Activated naive CD4-positive, alpha-beta T cell treated with anti-CD3 and anti-CD28 coated beads, Interleukin-2, amount 50 U/mL, for 72 hours (primary cell): ENCODE data around the gene ALDH8A1. TPM values are rescaled to one million over a fixed set of nuclear protein-coding genes. Genes with fewer than 3 reads are reported as not detected.
"Not testable (repeated sequence)": the region's sequence is repeated elsewhere in the genome, so short reads cannot be mapped to it uniquely, and the experiment has no call there.

Experiments used
- ATAC-seq, 2 donors: fragments of 150-1000 bp; cut with Tn5 transposase; 2 replicates each; pipeline ENCODE4 v1.10.0; 2021; ENCODE audit warnings: mild to moderate bottlenecking in 2 of 2, moderate library complexity in 2 of 2
- DNase-seq, 2 donors: peaks; one replicate each; pipeline ENCODE4 v3.0.0; 2021 to 2022; ENCODE audit warnings: low spot score in 2 of 2
- H3K27ac Mint-ChIP-seq, 2 donors: one replicate each; pipeline ENCODE4 v1.8.0; 2022; ENCODE audit warnings: mild to moderate bottlenecking in 2 of 2, mixed read lengths in 2 of 2
- H3K36me3 Mint-ChIP-seq, 2 donors: one replicate each; pipeline ENCODE4 v1.8.0; 2022; ENCODE audit warnings: mixed read lengths in 2 of 2
- H3K9me3 Mint-ChIP-seq, 2 donors: one replicate each; pipeline ENCODE4 v1.8.0; 2022; ENCODE audit warnings: mixed read lengths in 2 of 2
- total RNA-seq, 2 donors: library from RNA; stranded (reverse); gene quantifications; one replicate each; pipeline ENCODE4 v1.2.3, GENCODE V29; 2022

Gene ALDH8A1
- total RNA-seq, 2 donors from 2014 or later = 0.36 to 3.5 TPM

- DNase-seq (no peak), ATAC-seq (no peak)
- Mint-ChIP-seq H3K36me3 (no peaks in the 10 kb centered on the region), H3K27ac (no peak overlapping the region), H3K9me3 (no peaks in the 10 kb centered on the region)
These were observed 17.1 kb downstream of the ALDH8A1 start for GRCh38 chr6:134932535-134933470.

DNA sequence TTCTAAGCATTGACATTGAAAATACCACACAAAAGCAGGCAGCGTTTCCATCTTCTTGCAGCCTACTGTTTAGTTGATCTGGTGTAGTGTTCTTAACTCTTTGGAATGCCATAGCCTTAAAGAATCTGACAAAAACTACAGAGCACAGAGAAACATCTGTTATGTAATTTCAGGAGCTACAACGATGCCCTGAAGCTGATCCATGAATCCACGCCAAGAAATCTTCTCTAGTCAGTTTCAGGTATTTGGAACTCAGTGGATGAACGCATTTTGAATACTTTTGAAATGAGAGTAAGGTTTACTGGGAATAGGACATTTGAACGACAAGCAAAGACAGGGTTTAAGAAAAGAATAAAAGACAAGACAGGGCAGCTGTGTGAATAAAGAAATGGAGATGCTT lies 17.8 kb downstream of the ALDH8A1 start:
- H3K27ac Mint-ChIP-seq = no peak overlapping the region
- no peak for DNase-seq
- H3K9me3 Mint-ChIP-seq = no peaks in the 10 kb centered on the region
- ATAC-seq = no peak
- H3K36me3 Mint-ChIP-seq = no peaks in the 10 kb centered on the region

GRCh38 chr6:134930463-134930862 lies 19.4 kb downstream of the ALDH8A1 start:
- no peaks in the 10 kb centered on the region for H3K9me3 Mint-ChIP-seq
- no peak overlapping the region for H3K27ac Mint-ChIP-seq
- no peak for ATAC-seq
- no peak for DNase-seq
- no peaks in the 10 kb centered on the region for H3K36me3 Mint-ChIP-seq

DNA sequence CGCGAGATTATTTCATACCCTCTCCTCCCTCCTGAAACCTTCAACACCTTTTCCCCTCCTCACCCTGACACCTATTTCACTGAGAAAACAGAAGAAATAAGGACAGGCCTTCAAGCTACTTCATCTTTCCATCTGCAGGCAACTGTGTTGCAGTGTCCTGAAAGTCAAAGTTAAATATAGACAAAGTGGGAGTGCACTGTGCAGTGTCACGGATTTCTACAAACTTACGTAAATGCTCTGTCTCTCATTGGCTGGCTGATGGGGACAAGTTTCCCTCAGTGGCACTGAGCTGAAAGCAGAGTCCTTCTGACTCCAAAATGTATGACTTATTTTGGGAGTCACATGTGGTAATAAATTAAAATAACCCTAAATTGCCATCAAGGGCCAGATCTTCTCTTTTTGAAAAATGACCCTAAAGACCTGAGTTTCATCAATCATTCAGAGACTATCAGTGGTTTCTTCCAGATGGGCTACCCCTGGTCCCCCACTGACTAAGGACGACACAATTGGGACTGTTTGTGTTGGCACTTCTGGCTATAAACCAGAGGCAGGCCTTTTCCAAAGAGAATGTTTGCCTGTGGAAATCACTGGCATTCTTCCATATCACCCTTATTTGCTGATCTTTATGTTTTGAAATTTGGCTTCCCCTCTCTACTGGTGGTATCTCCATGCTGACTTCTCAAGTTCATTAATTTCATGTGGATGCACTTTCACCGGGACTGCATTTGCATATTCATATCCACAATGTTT lies 21.6 kb downstream of the ALDH8A1 start:
- H3K36me3 Mint-ChIP-seq = no peaks in the 10 kb centered on the region
- no peaks in the 10 kb centered on the region for H3K9me3 Mint-ChIP-seq
- no peak for ATAC-seq
- peak overlapping the region in 1 of 2 donors; percentile 43 for H3K27ac Mint-ChIP-seq
- DNase-seq = no peak

GRCh38 chr6:134925800-134926199 lies 24.1 kb downstream of the ALDH8A1 start:
- DNase-seq (no peak), ATAC-seq (no peak)
- no peaks in the 10 kb centered on the region for H3K36me3 Mint-ChIP-seq

DNA sequence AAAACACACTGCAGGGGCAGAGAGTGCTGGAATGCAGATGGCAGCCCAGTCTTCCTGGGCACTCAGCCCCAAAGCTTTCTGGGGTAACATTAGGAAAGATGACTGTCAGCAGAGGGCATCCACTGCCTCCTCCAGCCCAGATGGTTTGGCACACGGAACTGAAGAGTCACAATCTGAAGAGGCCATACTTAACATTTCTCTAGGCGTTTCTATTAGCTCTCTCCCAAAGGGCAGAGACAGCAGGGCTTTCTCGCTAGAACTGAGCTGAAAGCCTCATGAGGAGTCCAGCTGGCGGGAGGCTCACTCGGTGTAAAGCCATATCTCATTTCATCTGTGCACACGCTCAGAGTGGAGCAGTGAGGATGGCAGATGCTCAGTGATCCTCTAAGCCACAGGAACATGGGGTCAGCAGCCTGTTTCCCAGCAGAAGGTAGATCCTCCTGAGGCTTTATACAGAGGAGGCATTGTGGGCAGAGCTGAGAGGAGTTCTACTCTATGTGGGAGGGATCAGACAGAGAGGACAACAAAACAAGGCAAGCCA lies 28.1 kb downstream of the ALDH8A1 start:
- no peaks in the 10 kb centered on the region for H3K9me3 Mint-ChIP-seq
- no peaks in the 10 kb centered on the region for H3K36me3 Mint-ChIP-seq
- DNase-seq (no peak), ATAC-seq (no peak)
- no peak overlapping the region for H3K27ac Mint-ChIP-seq

More at GRCh38 chr6:134925800-134926199, 24.1 kb downstream of the ALDH8A1 start:
- Mint-ChIP-seq H3K27ac (no peak overlapping the region), H3K9me3 (no peaks in the 10 kb centered on the region)

DNA sequence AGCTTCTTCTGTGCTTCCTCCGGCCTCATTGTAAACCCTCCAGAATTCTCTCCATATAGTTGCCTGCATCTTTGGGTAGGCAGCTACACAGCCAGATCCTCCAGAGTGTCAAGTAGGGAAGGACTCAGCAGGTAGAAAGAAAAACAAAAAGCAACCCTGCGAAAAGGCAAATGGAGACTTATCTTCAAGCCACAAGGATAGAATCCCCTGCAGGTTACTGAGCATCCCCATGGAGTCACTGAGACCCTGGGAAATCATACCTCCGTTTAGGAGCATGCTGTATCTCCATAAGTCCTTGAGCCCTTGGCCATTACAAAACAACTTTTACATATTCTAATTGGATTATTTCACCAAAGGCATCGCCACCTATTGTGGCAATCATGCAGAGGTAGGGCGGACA lies 28.6 kb downstream of the ALDH8A1 start:
- no peak for DNase-seq
- Mint-ChIP-seq H3K9me3 (no peaks in the 10 kb centered on the region), H3K36me3 (no peaks in the 10 kb centered on the region), H3K27ac (no peak overlapping the region)
- no peak for ATAC-seq

GRCh38 chr6:134920422-134920821 lies 29.5 kb downstream of the ALDH8A1 start:
- Mint-ChIP-seq H3K36me3 (no peaks in the 10 kb centered on the region), H3K27ac (no peak overlapping the region), H3K9me3 (no peaks in the 10 kb centered on the region)
- no peak for ATAC-seq
- no peak for DNase-seq

DNA sequence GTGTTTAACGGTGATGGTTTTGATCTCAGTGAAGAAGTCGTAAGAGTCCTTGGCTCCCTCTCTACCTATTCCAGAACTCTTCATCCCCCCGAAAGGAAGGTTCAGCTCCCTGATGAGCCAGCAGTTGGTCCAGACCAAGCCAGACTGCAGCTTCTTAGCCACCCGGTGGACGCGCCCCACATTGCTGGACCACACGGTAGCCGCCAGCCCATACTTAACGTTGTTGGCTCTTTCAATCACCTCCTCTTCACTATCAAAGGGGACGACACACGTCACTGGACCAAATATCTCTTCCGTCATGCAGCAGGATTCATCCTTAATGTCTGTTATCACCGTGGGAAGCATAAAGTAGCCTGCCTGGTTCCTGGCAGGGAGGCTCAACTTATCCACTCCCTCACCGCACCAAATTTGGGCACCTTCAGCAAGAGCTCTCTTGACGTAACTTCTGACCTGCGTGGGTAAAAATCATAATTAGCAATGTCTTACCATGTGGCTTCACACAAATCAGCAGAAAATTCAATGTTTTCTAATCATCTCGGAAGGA lies 31.4 kb downstream of the ALDH8A1 start:
- H3K36me3 Mint-ChIP-seq = no peaks in the 10 kb centered on the region
- no peak overlapping the region for H3K27ac Mint-ChIP-seq
- ATAC-seq (no peak), DNase-seq (no peak)
- no peaks in the 10 kb centered on the region for H3K9me3 Mint-ChIP-seq

DNA sequence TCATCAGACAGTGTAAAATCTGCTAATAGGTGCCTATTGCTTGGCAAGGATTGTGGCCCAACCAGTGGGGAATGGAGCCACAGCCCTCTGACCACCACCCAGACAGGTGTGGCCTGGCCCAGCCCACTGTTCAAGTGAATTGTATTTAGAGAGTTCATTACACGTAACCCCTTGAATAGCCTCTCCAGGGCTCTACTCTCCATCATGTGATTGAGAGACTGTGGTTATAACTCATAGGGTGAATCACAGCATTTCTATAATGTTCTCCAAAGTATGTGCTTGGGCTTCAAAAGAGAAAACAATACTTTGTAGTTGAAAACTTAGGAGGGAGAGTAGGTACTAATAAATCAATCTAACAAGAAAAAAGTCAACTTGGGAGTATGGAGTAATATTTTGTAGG lies 38.4 kb downstream of the ALDH8A1 start:
- H3K36me3 Mint-ChIP-seq = no peaks in the 10 kb centered on the region
- DNase-seq (no peak), ATAC-seq (peak in 1 of 2 donors; percentile 60)
- no peak overlapping the region for H3K27ac Mint-ChIP-seq
- H3K9me3 Mint-ChIP-seq = no peaks in the 10 kb centered on the region

- Mint-ChIP-seq H3K36me3 (no peaks in the 10 kb centered on the region), H3K27ac (no peak overlapping the region), H3K9me3 (no peaks in the 10 kb centered on the region)
- ATAC-seq (no peak), DNase-seq (no peak)
These were observed 39.3 kb downstream of the ALDH8A1 start for GRCh38 chr6:134910593-134910935.

GRCh38 chr6:134909701-134910592 lies 40.0 kb downstream of the ALDH8A1 start:
- H3K9me3 Mint-ChIP-seq = no peaks in the 10 kb centered on the region
- H3K27ac Mint-ChIP-seq = no peak overlapping the region
- H3K36me3 Mint-ChIP-seq = no peaks in the 10 kb centered on the region
- DNase-seq = no peak
- no peak for ATAC-seq

DNA sequence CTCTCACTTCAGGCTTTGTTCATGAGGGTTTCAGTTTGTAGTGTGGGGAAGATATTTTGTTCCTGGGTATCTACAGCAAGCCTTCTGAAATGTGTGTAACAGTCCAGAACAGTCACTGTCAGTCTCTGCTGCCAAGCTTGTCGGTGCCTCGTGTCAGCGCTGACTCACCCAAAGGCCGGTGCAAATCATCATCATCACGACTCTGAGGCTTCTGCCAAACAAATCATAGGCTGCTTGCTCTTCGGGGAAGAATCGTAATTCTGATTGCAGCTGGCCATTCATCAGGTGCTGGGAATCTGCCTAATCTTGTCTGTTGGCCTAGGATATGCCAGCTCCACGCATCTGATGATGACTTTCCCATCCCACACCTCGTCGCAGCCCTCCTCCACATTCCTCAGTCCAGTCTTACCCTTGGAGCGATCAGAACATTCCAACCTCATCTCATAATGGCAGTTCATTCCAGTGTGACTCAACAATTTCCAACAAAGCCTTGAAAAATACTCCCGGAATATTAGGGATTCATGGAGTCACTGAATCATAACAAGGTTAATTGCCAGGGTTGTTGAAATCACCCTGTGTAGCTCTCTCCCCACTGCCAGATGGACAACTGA lies 40.9 kb downstream of the ALDH8A1 start:
- Mint-ChIP-seq H3K36me3 (no peaks in the 10 kb centered on the region), H3K9me3 (no peaks in the 10 kb centered on the region), H3K27ac (no peak overlapping the region)
- ATAC-seq = peak; percentile 74 to 76
- DNase-seq = no peak

DNA sequence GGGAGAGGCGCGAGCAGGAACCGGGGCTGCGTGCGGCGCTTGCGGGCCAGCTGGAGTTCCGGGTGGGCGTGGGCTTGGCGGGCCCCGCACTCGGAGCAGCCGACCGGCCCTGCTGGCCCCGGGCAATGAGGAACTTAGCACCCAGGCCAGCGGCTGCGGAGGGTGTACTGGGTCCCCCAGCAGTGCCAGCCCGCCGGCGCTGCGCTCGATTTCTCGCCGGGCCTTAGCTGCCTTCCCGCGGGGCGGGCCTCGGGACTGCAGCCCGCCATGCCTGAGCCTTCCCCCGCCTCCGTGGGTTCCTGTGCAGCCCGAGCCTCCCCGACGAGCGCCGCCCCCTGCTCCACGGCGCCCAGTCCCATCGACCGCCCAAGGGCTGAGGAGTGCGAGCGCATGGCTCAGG lies 45.2 kb downstream of the ALDH8A1 start:
- not testable (repeated sequence) for ATAC-seq, DNase-seq, H3K9me3 Mint-ChIP-seq, H3K36me3 Mint-ChIP-seq, H3K27ac Mint-ChIP-seq

DNA sequence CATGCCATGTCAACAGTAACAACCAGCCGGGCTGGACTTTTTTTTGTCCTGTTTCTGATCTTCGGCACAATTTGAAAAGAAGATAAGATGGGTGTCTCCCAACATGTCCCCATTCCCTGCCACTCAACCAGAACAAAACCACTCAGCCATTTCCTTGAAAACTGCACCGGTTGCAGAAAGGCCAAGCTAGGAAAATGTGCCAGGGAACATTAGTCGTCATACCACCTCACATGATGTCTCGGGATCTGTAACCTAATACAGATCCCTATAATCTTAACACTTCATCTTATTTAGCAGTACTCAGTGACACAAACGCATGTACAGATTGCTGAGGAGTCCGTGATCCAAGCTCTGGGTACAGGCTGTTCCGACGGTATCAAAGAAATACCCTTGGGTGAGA lies 46.5 kb downstream of the ALDH8A1 start:
- Mint-ChIP-seq H3K36me3 (no peaks in the 10 kb centered on the region), H3K27ac (no peak overlapping the region)
- no peak for ATAC-seq

GRCh38 chr6:134902936-134903335 lies 47.0 kb downstream of the ALDH8A1 start:
- Mint-ChIP-seq H3K9me3 (no peaks in the 10 kb centered on the region), H3K36me3 (no peaks in the 10 kb centered on the region), H3K27ac (no peak overlapping the region)
- DNase-seq = no peak
- no peak for ATAC-seq

More for the DNA sequence above, 46.5 kb downstream of the ALDH8A1 start:
- H3K9me3 Mint-ChIP-seq = no peaks in the 10 kb centered on the region
- DNase-seq = no peak
